Gastrocnemius medialis (tissue), 4 donors: ENCODE results near the gene OLFML3.

Experiments
- CTCF ChIP-seq, 5 experiments: fragments of 450-650 bp in 3 of 5; fragments of 200-600 bp in 2 of 5; sonication (generic) in 2 of 5; IDR thresholded peaks in 4 of 5; conservative IDR thresholded peaks in 1 of 5; 1 replicate in 4 of 5; 2 replicates in 1 of 5; pipeline ENCODE4 v1.5.1; 2016 to 2019; ENCODE audit warnings: antibody characterized with exemption in 5 of 5, mild to moderate bottlenecking in 3 of 5, moderate library complexity in 3 of 5
- POLR2A ChIP-seq, 2 donors: fragments of 450-650 bp; IDR thresholded peaks; one replicate each; pipeline ENCODE4 v1.6.1; 2017; ENCODE audit warnings: antibody characterized with exemption in 2 of 2, mild to moderate bottlenecking in 2 of 2, moderate library complexity in 2 of 2

GRCh38 chr1:114024049-114024448, 44.8 kb downstream of the OLFML3 start:
- TF ChIP-seq CTCF (IDR thresholded peaks at IDR 0.05 in 4 of 5, conservative IDR thresholded peaks at IDR 0.05 in 1 of 5): no peak
- no peak for TF ChIP-seq POLR2A (IDR thresholded peaks at IDR 0.05)
